ENCODE data around the gene TMPRSS6. TPM values are rescaled to one million over a fixed set of nuclear protein-coding genes. Genes with fewer than 3 reads are reported as not detected.

TMPRSS6 gene
- polyA plus RNA-seq, 3 donors, result not detected

DNA sequence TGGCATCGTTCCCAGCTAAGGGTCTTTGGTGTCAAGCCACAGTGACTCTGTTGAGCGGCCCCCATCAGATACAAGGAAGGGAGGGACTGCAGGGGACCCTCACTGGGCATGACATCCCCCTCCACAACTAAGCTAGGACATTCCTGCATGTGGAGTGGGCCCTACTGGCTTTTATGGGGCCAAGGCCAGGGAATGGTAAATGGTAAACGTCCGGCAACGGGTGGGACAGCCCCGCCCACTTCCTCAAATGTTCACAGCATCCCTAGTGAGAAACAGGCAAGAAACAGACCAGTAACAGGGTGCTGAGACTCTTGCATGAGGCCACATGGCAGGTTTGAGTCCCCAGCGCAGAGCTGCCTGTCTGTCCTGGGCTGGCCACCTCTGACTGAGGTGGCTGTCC lies 4.4 kb downstream of the TMPRSS6 start:
- 30% methylated on average over 6 of the region's 7 CpGs for WGBS (ENCODE audit: insufficient coverage)
- intact Hi-C loops (cut with micrococcal nuclease), result no loop called here
- no peak overlapping the region for H3K4me3 Mint-ChIP-seq
- H3K79me2 ChIP-seq (ENCODE audit: insufficient read depth, low read length), result no peaks in the 10 kb centered on the region
- H3K9me3 Mint-ChIP-seq, result peaks cover 0 to 3% (median 0%) of the 10 kb centered on the region in 7 donors
- H3K9ac ChIP-seq (ENCODE audit: insufficient read depth, low read length, poor library complexity, severe bottlenecking), result no peak overlapping the region
- H4K20me1 ChIP-seq (ENCODE audit: insufficient read depth, low read length), result no peaks in the 10 kb centered on the region
- H3K36me3 ChIP-seq (replicated peaks in 1 of 2; ENCODE audit: control insufficient read depth in 1 of 2, insufficient read depth in 2 of 2, low read length in 2 of 2), result no peaks in the 10 kb centered on the region
- no peaks in the 10 kb centered on the region for H3K36me3 Mint-ChIP-seq
- H3K27me3 ChIP-seq (ENCODE audit: control insufficient read depth in 2 of 2, insufficient read depth in 2 of 2, low read length in 2 of 2), result no peaks in the 10 kb centered on the region
- DNase-seq, result no peak
- H2AFZ ChIP-seq (ENCODE audit: insufficient read depth, low read depth, low read length, poor library complexity, severe bottlenecking), result no peak overlapping the region
- no peaks in the 10 kb centered on the region for H3K4me1 ChIP-seq (ENCODE audit: control insufficient read depth in 1 of 2, insufficient read depth in 2 of 2, low read length in 2 of 2)
- H3K4me2 ChIP-seq (replicated peaks; ENCODE audit: extremely low read depth, low read length, poor library complexity, severe bottlenecking), result no peak overlapping the region
- H3K27ac ChIP-seq (ENCODE audit: low read depth in 1 of 2, low read length in 2 of 2), result no peak overlapping the region
- no peaks in the 10 kb centered on the region for H3K9me3 ChIP-seq (replicated peaks in 1 of 2; ENCODE audit: control insufficient read depth in 1 of 2, insufficient read depth in 1 of 2, low read length in 2 of 2)
- peaks cover 8 to 9% (median 9%) of the 10 kb centered on the region in 3 donors for H3K27me3 Mint-ChIP-seq (ENCODE audit: low read depth in 3 of 3)
- TF ChIP-seq CTCF (IDR thresholded peaks at IDR 0.05), result no peak
- H3K4me3 ChIP-seq (replicated peaks in 1 of 3; ENCODE audit: low read depth in 2 of 3, low read length in 3 of 3), result no peak overlapping the region
- no peaks in the 10 kb centered on the region for H3K4me1 Mint-ChIP-seq
- no peak overlapping the region for H3K27ac Mint-ChIP-seq

- no peak for TF ChIP-seq CTCF (IDR thresholded peaks at IDR 0.05)
- peaks cover 0 to 3% (median 0%) of the 10 kb centered on the region in 7 donors for H3K9me3 Mint-ChIP-seq
Observed at GRCh38 chr22:37103656-37104452, 5.7 kb downstream of the TMPRSS6 start.

More at GRCh38 chr22:37103656-37104452, 5.7 kb downstream of the TMPRSS6 start:
- Histone ChIP-seq H3K4me3 (replicated peaks in 1 of 3; ENCODE audit: low read depth in 2 of 3, low read length in 3 of 3) (no peak overlapping the region), H3K9me3 (replicated peaks in 1 of 2; ENCODE audit: control insufficient read depth in 1 of 2, insufficient read depth in 1 of 2, low read length in 2 of 2) (no peaks in the 10 kb centered on the region), H3K36me3 (replicated peaks in 1 of 2; ENCODE audit: control insufficient read depth in 1 of 2, insufficient read depth in 2 of 2, low read length in 2 of 2) (no peaks in the 10 kb centered on the region), H3K27me3 (ENCODE audit: control insufficient read depth in 2 of 2, insufficient read depth in 2 of 2, low read length in 2 of 2) (no peaks in the 10 kb centered on the region), H2AFZ (ENCODE audit: insufficient read depth, low read depth, low read length, poor library complexity, severe bottlenecking) (no peak overlapping the region), H3K9ac (ENCODE audit: insufficient read depth, low read length, poor library complexity, severe bottlenecking) (no peak overlapping the region), H3K4me1 (ENCODE audit: control insufficient read depth in 1 of 2, insufficient read depth in 2 of 2, low read length in 2 of 2) (no peaks in the 10 kb centered on the region), H3K4me2 (replicated peaks; ENCODE audit: extremely low read depth, low read length, poor library complexity, severe bottlenecking) (no peak overlapping the region), H3K27ac (ENCODE audit: low read depth in 1 of 2, low read length in 2 of 2) (no peak overlapping the region), H3K79me2 (ENCODE audit: insufficient read depth, low read length) (no peaks in the 10 kb centered on the region), H4K20me1 (ENCODE audit: insufficient read depth, low read length) (no peaks in the 10 kb centered on the region)
- DNase-seq, result no peak
- Mint-ChIP-seq H3K36me3 (no peaks in the 10 kb centered on the region), H3K4me1 (no peaks in the 10 kb centered on the region), H3K4me3 (no peak overlapping the region), H3K27ac (no peak overlapping the region), H3K27me3 (ENCODE audit: low read depth in 3 of 3) (peaks cover 6 to 14% (median 9%) of the 10 kb centered on the region in 3 donors)
- WGBS (ENCODE audit: insufficient coverage), result 84% methylated on average over 9 of the region's 14 CpGs
- intact Hi-C loops (cut with micrococcal nuclease), result no loop called here

Measured in CD14-positive monocyte (primary cell).